IPS DF 4.7 (cell line): ENCODE measurements around the gene RER1.

Experiments
- DNase-seq: peaks from one replicate; pipeline ENCODE4 v3.0.0-alpha.2; 2013; ENCODE audit warnings: low spot score; ENCODE audit errors: extremely low read depth

Gene RER1

GRCh38 chr1:2353551-2354438, 37.8 kb upstream of the RER1 start:
- DNase-seq: no peak

GRCh38 chr1:2354511-2355372, 36.9 kb upstream of the RER1 start:
- no peak for DNase-seq

GRCh38 chr1:2355373-2356261, 36.0 kb upstream of the RER1 start:
- no peak for DNase-seq

GRCh38 chr1:2356401-2356800, 35.2 kb upstream of the RER1 start:
- no peak for DNase-seq

GRCh38 chr1:2356911-2357845, 34.5 kb upstream of the RER1 start:
- DNase-seq: no peak

GRCh38 chr1:2358072-2358471, 33.6 kb upstream of the RER1 start:
- DNase-seq: no peak

- DNase-seq: no peak
Observed at GRCh38 chr1:2358651-2359640, 32.7 kb upstream of the RER1 start.

GRCh38 chr1:2360588-2361364, 30.9 kb upstream of the RER1 start:
- DNase-seq: no peak

- DNase-seq: no peak
Observed at GRCh38 chr1:2363847-2364513, 27.7 kb upstream of the RER1 start.

- DNase-seq: no peak
Observed at GRCh38 chr1:2368053-2368744, 23.4 kb upstream of the RER1 start.

- no peak for DNase-seq
Observed at GRCh38 chr1:2372551-2373490, 18.8 kb upstream of the RER1 start.

- no peak for DNase-seq
Observed at GRCh38 chr1:2373551-2374251, 17.9 kb upstream of the RER1 start.

- no peak for DNase-seq
Observed at GRCh38 chr1:2374252-2375155, 17.1 kb upstream of the RER1 start.

- DNase-seq: no peak
Observed at GRCh38 chr1:2375246-2375922, 16.3 kb upstream of the RER1 start.
